Neutrophil (primary cell): ENCODE results near the gene SMCO3.
"Not testable (repeated sequence)": the region's sequence is repeated elsewhere in the genome, so short reads cannot be mapped to it uniquely, and the experiment has no call there.

Experiments used
- H3K27ac ChIP-seq: fragments of 200-600 bp; sonication (generic); 2 replicates; pipeline ENCODE4 v1.5.1; 2016; ENCODE audit warnings: mild to moderate bottlenecking, moderate library complexity
- H3K27me3 ChIP-seq: fragments of 200-600 bp; sonication (generic); 2 replicates; pipeline ENCODE4 v1.6.0; 2016; ENCODE audit warnings: mild to moderate bottlenecking
- H3K36me3 ChIP-seq: fragments of 200-600 bp; sonication (generic); 2 replicates; pipeline ENCODE4 v1.5.1; 2017
- H3K4me1 ChIP-seq, 2 experiments: fragments of 200-600 bp in 1 of 2; sonication (generic) in 1 of 2; 1 replicate in 1 of 2; 2 replicates in 1 of 2; pipeline versions ENCODE4 v1.5.1 to v1.6.1; 2013 to 2016; ENCODE audit warnings: low read depth in 1 of 2, low read length in 1 of 2, mild to moderate bottlenecking in 1 of 2, moderate library complexity in 1 of 2; ENCODE audit not compliant: control insufficient read depth in 1 of 2, insufficient read depth in 1 of 2
- H3K4me3 ChIP-seq, 2 experiments: fragments of 200-600 bp in 1 of 2; sonication (generic) in 1 of 2; 1 replicate in 1 of 2; 2 replicates in 1 of 2; pipeline ENCODE4 v1.5.1; 2013 to 2016; ENCODE audit warnings: low read depth in 1 of 2, low read length in 1 of 2, mild to moderate bottlenecking in 1 of 2, moderate library complexity in 1 of 2
- H3K9me3 ChIP-seq: fragments of 200-600 bp; sonication (generic); 2 replicates; pipeline ENCODE4 v1.5.1; 2016
- CTCF ChIP-seq: fragments of 200-600 bp; sonication (generic); IDR thresholded peaks from 2 replicates; pipeline ENCODE4 v1.5.1; 2016; ENCODE audit warnings: antibody characterized with exemption

The SMCO3 gene

GRCh38 chr12:14766649-14767215 lies 47.2 kb downstream of the SMCO3 start:
- Histone ChIP-seq H3K4me1 (peaks cover 56 to 57% of the 10 kb centered on the region in 2 experiments), H3K36me3 (peaks cover 10% of the 10 kb centered on the region), H3K27me3 (peaks cover 17% of the 10 kb centered on the region), H3K4me3 (no peak overlapping the region), H3K27ac (no peak overlapping the region), H3K9me3 (no peaks in the 10 kb centered on the region)
- TF ChIP-seq CTCF = no peak

- H3K27me3 ChIP-seq = peaks cover 17% of the 10 kb centered on the region
- peaks cover 13% of the 10 kb centered on the region for H3K36me3 ChIP-seq
- H3K9me3 ChIP-seq, H3K4me3 ChIP-seq: not testable (repeated sequence)
- peaks cover 49 to 50% of the 10 kb centered on the region in 2 experiments for H3K4me1 ChIP-seq
- H3K27ac ChIP-seq = peak overlapping the region; percentile 54
These were observed 48.0 kb downstream of the SMCO3 start for GRCh38 chr12:14766020-14766419.

- H3K36me3 ChIP-seq = peaks cover 13% of the 10 kb centered on the region
- no peaks in the 10 kb centered on the region for H3K9me3 ChIP-seq
- peak overlapping the region; percentile 54 for H3K27ac ChIP-seq
- no peak overlapping the region for H3K4me3 ChIP-seq
- H3K27me3 ChIP-seq = peaks cover 17% of the 10 kb centered on the region
- TF ChIP-seq CTCF = no peak
- H3K4me1 ChIP-seq = peaks cover 46 to 50% of the 10 kb centered on the region in 2 experiments
These were observed 48.6 kb downstream of the SMCO3 start for GRCh38 chr12:14765398-14765797.

GRCh38 chr12:14759711-14760280 lies 54.2 kb downstream of the SMCO3 start:
- H3K4me3 ChIP-seq, H3K4me1 ChIP-seq, H3K27ac ChIP-seq, H3K27me3 ChIP-seq, H3K9me3 ChIP-seq: not testable (repeated sequence)
- peaks cover 13% of the 10 kb centered on the region for H3K36me3 ChIP-seq

- Histone ChIP-seq H3K4me3 (no peak overlapping the region), H3K36me3 (peaks cover under 1% of the 10 kb centered on the region), H3K27ac (no peak overlapping the region), H3K4me1 (no peaks in the 10 kb centered on the region), H3K27me3 (peaks cover 5% of the 10 kb centered on the region), H3K9me3 (no peaks in the 10 kb centered on the region)
- no peak for TF ChIP-seq CTCF
These were observed 57.4 kb downstream of the SMCO3 start for GRCh38 chr12:14756334-14757143.
